Renal cortex interstitium (tissue), 15 donors: ENCODE measurements around the gene EIF2AK3. TPM values are rescaled to one million over a fixed set of nuclear protein-coding genes. Genes with fewer than 3 reads are reported as not detected.
"Not testable (repeated sequence)": the region's sequence is repeated elsewhere in the genome, so short reads cannot be mapped to it uniquely, and the experiment has no call there.

Experiments
- DNase-seq, 11 donors: peaks; one replicate each; pipeline ENCODE4 v3.0.0-alpha.2; 2013; ENCODE audit warnings: low read depth in 9 of 11, low spot score in 4 of 11; ENCODE audit errors: extremely low read depth in 1 of 11
- long read RNA-seq, 16 experiments: transcript quantifications; one replicate each; lab custom pipeline, GENCODE V29; 2026
- polyA plus RNA-seq, 3 donors: library from polyadenylated mRNA; unstranded; fragments of 120-200 nt; gene quantifications; one replicate each; pipeline ENCODE4 v1.2.1, GENCODE V29; 2013; ENCODE audit not compliant: insufficient read length in 3 of 3

EIF2AK3 gene
- polyA plus RNA-seq: 10 to 100 TPM; 26.0 to 29.4 (median 28.5) TPM
- long read RNA-seq, donor 1: 0 reads
- long read RNA-seq, donor 2: 0 reads
- long read RNA-seq, donor 3, full-length matches to known transcripts: 1 of 1 reads
- long read RNA-seq, donor 3, partial matches to known transcripts: 0 of 1 reads
- long read RNA-seq, donor 3, other reads (novel, unspliced or antisense): 0 of 1 reads
- long read RNA-seq, donor 4: 0 reads
- long read RNA-seq, donor 5: 0 reads
- long read RNA-seq, donor 6, full-length matches to known transcripts: 2 of 2 reads
- long read RNA-seq, donor 6, partial matches to known transcripts: 0 of 2 reads
- long read RNA-seq, donor 6, other reads (novel, unspliced or antisense): 0 of 2 reads
- long read RNA-seq, donor 7: 0 reads
- long read RNA-seq, donor 8, full-length matches to known transcripts: 3 of 3 reads
- long read RNA-seq, donor 8, partial matches to known transcripts: 0 of 3 reads
- long read RNA-seq, donor 8, other reads (novel, unspliced or antisense): 0 of 3 reads
- long read RNA-seq, donor 9, full-length matches to known transcripts: 2 of 2 reads
- long read RNA-seq, donor 9, partial matches to known transcripts: 0 of 2 reads
- long read RNA-seq, donor 9, other reads (novel, unspliced or antisense): 0 of 2 reads
- long read RNA-seq, donor 10, full-length matches to known transcripts: 3 of 3 reads
- long read RNA-seq, donor 10, partial matches to known transcripts: 0 of 3 reads
- long read RNA-seq, donor 10, other reads (novel, unspliced or antisense): 0 of 3 reads
- long read RNA-seq, donor 11: 0 reads
- long read RNA-seq, donor 12: 0 reads
- long read RNA-seq, donor 13, full-length matches to known transcripts: 3 of 3 reads
- long read RNA-seq, donor 13, partial matches to known transcripts: 0 of 3 reads
- long read RNA-seq, donor 13, other reads (novel, unspliced or antisense): 0 of 3 reads
- long read RNA-seq, donor 14: 0 reads
- long read RNA-seq, donor 15, partial matches to known transcripts: 0 of 1 reads
- long read RNA-seq, donor 15, other reads (novel, unspliced or antisense): 0 of 1 reads
- long read RNA-seq, donor 16, full-length matches to known transcripts: 8 of 8 reads
- long read RNA-seq, donor 16, partial matches to known transcripts: 0 of 8 reads
- long read RNA-seq, donor 16, other reads (novel, unspliced or antisense): 0 of 8 reads

DNA sequence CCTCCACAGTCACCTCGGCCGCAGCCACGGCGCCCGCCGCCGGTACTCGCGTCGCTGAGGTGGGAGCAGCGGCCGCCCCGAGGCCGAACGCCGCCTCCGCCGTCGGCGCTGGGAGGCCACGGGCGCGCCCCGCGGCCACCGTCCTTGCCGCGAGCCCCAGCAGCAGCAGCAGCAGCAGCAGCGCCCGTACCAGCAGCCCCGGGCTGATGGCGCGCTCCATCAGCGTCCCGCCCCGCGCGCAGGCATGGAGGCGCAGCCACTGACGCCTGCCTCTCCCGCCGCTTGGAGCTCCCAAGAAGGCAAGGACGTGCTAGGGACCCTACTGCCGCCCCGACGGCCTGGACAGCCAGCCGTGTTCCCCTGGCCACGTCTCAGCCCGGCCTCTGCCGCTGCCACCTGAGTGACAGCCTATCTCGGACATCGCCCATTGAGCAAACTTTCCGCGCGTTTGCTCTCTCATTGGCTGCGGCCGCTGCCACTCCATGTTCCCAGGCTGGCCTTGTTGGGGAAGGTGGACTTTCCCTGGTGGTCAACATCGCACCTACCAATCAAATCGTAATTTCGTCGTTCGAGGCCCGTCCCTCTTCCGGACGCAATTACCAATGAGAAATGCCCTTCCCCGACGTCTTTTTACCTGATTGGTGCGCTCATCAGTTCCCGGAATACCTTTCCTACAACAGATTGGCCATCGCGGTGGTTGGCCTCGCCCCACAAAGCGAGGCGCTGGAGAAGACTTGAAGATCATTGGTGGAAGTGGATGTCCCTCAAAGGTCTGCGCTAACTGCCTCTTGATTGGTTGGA lies at the start of gene EIF2AK3:
TSS of gene EIF2AK3 (minus strand) at position 410 of the 801 bp plus-strand sequence. CDS start at position 220, 190 bp downstream.
- DNase-seq: peak in 10 of 11 donors; percentile 99 to 100 (median 100)

DNA sequence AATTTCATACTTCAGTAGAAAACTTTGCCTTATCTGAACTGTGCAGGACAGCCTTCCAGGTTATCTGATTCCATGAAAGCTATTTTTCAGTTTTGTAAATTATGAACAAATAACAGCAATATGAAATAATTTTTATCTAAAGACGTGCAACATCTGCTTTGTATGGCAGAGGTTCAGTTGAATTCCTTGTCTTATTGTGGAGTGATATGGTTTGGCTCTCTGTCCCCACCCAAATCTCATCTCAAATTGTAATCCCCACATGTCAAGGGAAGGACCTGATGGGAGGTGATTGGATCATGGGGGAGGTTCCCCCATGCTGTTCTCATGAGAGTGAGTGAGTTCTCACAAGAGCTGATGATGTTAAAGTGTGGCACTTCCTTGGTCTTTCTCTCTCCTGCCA lies 46.1 kb upstream of the EIF2AK3 start:
- no peak for DNase-seq

DNA sequence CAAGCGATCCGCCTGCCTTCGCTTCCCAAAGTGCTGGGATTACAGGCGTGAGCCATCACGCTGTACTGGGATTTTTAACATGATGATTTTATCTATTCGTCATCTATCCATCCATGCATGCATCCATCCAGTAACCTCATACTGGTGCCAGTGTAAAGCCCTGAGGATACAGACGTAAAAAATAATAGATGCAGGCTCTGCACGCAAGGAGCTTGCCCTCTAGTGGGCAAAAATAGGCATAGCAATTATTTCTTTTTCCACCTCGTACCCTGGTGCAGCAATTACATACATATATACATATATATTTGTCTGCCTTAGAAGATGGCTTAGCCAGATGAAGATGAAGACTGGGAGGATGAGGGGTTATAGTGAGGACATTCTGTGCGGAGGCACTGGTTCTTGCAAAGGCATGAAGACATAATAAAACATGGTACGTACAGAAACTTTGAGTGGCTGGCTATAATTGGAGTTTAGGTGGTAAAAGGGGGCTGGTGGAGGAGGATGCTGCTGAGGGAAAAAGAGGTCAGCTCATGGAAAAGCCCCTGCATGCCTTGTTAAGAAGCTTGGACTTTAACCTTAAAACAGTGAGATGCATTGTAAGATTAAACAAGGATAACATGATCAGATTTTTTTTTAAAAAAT lies 44.6 kb upstream of the EIF2AK3 start:
- DNase-seq: peak in 5 of 11 donors; percentile 16 to 28 (median 21)

DNA sequence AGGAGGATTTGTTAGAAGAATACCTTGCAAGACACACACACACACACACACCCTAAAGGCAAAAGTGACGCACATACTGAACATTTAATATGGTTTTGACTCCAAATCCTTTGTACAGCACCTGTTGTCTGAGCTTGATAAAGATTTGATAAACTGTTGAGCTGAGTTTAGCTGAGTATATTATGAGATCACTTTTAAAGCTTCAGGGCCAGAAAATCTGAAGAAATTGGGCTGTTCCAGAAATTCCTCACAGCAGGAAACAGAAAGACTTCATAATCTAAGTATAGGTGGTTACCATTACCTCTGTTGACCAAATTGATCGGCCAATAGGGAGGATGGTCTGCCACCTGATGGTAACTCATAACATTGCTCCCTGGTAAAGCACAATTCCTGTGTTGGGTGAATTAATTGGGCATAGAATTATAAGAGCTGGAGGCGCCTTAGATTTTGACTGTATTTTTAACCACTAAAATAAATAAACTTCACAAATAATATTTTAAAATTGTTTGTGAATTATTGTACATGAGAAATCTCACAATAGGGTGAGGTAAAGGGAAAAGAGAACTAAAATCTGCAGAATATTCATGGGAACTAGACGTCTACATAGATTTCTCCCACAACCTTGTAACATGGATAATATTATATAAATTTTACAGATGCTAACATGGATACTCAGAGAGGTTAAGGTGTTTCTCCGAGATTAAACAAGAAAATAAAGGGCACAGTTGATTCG lies 42.4 kb upstream of the EIF2AK3 start:
- peak in 2 of 11 donors; percentile 5 to 8 for DNase-seq

DNA sequence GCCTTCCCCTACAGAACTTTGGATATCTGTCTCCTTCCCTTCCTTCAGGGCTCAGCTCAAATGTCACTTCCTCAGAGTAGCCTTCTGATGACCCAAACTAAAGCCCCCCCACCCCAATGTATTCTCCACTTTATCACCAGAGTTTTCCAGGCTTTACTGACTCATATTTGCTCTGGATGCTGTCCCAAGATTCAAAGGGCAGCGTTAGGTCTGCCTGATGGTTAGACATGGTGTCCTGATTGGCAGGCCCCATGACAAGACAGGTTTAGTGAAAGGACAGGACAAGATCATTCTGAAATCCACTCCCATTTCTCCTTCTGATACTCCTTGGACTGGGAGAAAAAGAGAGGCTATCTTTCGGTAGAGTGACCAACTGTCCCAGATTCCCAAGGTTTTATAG lies 41.6 kb upstream of the EIF2AK3 start:
- DNase-seq: no peak

DNA sequence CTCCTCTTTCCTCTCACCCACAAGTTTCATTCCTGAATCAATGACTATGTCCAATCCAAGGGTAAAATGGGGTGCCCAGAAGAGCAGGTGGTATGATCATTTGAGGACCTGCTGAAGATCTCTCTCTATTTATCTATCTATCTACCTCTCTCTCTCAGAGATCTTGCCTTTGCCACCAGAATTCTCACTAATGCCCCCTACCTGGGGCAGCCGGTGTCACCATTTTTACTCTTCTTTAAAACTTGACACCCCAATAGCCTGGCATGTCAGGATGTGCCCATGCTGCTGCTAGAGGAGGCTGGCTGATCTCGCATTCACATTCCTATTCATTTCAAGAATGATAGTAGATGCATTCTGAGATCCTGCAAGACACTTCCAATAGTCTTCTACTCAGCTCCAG lies 40.0 kb upstream of the EIF2AK3 start:
- no peak for DNase-seq

DNA sequence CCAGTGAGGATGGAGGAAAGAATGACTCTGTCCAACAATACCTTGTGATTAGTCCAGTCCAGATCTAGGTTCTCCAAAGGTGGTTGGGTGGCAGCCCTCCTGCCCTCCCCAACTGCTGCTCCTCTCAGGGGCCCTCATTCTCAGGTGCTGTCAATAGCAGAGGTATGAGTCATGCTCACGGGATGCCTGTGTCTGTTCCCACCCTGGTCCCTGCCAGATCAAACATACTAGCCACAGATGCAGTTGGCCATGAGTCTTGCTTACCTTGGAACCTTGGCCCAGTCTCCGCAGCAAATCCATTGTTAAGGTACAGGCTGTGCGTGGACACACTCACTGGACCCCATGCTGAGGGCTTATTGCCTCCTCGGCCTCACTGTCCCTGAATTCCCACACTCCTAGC lies 39.3 kb upstream of the EIF2AK3 start:
- no peak for DNase-seq

DNA sequence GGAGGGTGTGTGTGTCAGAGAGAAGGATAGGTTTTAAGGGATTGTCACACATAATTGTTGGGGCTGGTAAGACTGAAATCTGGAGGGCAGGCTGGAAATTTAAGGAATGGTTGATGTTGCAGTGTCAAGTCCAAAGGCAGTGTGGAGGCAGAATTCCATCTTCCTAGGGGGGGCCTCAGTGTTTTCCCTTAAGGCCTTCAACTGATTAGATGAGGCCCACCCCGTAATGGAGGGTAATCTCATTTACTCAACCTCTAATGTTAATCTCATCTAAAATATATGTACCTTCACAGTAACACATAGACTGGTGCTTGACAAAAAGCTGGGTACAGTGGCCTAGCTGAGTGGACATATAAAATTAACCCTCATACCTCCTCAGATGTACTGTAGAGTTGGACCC lies 33.4 kb upstream of the EIF2AK3 start:
- DNase-seq: no peak

DNA sequence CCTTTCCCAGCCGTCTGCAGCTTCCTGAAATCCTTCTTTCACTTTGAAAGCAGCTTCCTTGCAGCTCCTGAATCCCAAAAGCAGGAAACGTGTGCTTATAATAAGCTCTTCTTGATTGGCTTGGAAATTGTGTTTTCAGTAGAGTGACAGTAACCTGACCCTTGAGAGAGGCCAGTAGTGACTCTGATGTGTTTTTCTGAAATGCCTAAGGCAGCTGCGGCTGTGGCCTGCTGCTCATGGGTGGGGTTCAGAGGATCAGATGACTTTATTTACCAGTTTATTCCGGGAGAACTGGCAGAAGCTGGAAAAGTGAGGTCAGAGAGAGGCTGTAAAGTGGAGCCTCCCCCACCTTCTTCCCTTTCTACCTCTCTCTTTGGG lies 32.3 kb upstream of the EIF2AK3 start:
- DNase-seq: peak in 3 of 11 donors; percentile 3 to 18 (median 11)

DNA sequence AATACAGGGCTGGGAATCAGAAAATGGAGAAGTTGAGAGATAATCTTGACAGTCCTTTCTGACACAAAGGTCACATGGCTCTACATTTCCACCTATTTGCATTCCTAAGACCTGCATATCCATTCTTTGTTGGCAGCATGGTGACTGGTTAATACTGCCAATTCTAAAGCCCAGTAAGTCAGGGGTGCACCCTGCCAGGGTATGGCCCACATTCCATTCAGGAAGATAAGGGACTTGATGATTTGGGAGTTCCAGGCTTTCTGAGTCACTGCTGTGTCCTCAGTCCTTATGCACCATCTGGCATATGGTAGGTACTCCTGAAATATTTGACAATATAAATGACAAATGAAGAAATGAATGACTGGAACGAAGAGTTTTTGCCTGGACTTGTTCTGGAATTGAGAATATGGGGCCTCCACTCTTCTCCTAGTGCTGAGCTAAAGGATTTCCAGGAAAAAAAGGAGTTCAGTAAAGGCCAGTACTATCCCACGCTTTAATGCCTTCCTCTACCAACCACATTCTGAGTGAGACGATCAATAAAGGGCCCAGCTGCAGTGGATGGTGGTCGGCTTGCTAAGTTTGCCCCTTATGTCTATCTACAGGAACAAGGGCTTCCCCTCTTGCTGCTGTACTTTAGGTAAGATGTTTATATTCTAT lies 31.7 kb upstream of the EIF2AK3 start:
- no peak for DNase-seq

DNA sequence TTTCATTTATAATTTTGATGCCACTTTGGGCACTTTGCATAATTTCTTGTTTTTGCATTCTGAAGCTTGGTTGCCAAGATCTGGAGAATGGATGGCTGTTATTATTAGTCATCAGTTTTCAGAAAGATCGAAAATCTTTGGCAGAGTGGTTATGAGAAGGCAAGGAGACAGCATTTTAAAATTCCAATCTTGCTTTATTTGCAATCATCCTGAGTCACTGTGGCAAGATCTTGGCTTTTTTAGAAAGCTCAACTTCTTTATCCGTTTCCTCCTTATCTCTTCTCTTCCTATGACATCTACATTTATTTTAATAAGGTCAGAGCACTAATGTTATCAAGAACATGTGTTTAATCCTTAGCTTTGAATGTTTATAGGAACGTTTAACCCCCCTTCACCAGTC lies 31.1 kb upstream of the EIF2AK3 start:
- DNase-seq: no peak

DNA sequence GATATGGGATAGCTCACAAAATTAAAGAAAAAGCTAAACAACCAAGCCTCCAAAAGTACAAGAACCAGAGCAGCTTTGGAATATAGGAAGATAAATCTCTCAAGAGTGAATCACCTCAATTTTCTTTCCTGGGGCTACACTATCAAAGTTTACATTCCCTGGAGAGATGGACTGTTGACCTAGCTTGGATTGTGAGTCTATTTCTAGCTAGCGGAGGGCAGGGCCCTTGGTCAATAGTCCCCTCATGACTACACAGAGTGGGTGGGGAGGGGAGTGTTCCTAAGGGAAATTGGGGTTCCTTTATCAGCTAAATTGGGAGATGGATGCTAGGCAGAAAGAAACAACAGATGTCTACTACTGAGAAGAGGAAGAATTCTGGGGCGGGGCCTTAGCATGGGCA lies 29.9 kb upstream of the EIF2AK3 start:
- no peak for DNase-seq

DNA sequence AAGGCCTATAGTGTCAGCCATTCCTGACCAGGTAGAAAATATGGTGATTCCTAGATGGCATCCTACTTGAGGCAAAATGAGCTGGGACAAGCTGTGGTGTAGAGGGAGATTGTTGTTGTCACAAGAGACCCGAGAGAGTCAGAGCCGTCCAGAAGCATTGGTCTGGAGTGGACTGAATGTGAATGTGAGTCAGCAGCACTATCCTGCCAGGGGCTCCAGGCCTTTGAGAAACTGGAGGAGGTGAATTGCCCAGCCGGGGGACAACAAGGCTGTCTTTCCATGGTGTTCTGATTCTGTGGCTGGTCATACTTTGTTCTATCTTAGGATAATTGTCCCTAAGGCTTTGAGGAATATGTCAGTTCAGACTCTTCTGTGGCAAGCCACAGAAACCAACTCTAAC lies 29.4 kb upstream of the EIF2AK3 start:
- DNase-seq: no peak

DNA sequence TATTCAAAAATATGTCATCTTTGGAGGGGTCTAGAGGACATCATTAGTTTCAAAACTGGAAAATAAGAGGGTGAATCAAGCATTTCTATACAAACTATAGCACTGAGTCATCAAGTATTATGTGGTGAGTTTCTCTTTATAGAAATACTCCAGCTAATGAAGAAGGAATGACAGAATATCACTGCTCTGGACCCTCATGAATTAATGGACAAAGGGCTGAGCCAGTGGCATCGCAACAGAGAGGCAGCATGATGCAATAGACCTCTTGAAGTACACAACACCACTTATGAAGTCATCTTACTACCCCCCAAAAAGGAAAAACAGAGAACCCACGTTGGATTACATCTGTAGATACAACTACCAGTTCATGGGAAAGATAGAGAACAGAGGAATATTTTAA lies 27.4 kb upstream of the EIF2AK3 start:
- DNase-seq: no peak

DNA sequence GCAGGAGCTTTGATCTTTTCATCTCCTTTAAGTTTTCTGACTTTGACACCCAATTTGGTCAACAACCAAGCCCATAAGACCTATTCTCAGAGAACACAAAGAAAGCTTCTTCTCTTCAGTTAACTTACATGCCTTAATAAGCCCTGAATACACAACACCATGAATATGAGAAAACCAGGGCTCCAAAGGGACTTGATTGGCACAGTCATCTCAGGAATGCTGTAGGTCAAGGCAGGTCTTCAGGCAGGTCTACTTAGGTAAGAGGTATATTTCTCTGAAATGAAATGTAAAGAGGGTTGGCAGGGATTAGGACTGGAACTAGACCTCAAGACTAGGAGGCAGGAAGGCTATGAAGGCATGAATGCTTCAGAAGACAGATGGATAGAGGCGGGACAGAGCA lies 24.4 kb upstream of the EIF2AK3 start:
- no peak for DNase-seq

DNA sequence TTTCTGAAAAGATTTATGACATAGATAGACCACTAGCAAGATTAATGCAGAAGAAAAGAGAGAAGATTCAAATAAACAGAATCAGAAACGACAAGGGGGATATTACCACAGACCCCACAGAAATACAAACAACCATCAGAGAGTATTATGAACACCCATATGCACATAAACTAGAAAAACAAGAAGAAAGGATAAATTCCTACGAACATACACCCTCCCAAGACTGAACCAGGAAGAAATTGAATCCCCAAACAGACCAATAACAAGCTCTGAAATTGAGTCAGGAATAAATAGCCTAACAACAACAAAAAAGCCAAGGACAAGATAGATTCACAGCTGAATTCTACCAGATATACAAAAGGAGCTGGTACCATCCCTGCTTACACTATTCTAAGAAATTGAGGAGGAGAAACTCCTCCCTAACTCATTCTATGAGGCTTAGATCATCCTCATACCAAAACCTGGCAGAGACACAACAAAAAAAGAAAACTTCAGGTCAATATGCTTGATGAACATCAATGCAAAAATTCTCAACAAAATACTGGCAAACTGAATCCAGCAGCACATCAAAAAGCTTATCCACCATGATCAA lies 18.1 kb upstream of the EIF2AK3 start:
- not testable (repeated sequence) for DNase-seq

DNA sequence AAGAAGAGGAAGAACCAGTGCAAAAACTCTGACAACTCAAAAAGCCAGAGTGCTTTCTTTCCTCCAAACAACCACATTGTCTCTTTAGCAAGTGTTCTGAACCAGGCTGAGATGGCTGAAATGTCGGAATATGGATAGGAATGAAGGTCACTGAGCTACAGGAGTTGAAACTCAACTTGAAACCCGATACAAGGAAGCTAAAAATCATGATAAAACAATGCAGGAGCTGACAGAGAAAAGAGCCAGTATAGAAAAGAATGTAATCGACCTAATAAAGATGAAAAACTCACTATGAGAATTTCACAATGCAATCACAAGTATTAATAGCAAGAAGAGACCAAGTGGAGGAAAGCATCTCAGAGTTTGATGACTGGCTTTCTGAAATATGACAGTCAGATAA lies 15.0 kb upstream of the EIF2AK3 start:
- no peak for DNase-seq
